Left cardiac atrium (tissue), 4 donors: ENCODE data around the gene GRID2IP. TPM values are rescaled to one million over a fixed set of nuclear protein-coding genes. Genes with fewer than 3 reads are reported as not detected.

Experiments
- ATAC-seq, 2 donors: fragments of 200-7000 bp; cut with Tn5 transposase; one replicate each; pipeline ENCODE4 v1.9.1; 2020; ENCODE audit warnings: mild to moderate bottlenecking in 2 of 2, moderate library complexity in 2 of 2
- DNase-seq: peaks from one replicate; pipeline ENCODE4 v3.0.0-alpha.2; 2020
- intact Hi-C, 2 donors: fragments of 100-400 bp; cut with DNase I; formaldehyde crosslinking; loops; one replicate each; pipeline versions ENCODE4 v1.14.1 to v1.15.1; 2022 to 2023
- total RNA-seq, 2 donors: library from RNA; stranded (reverse); fragmentation: NEBNext Ultra II Directional; extraction: Animal tissue kit (Norgen Biotek cat#: 25700); gene quantifications; one replicate each; pipeline ENCODE4 v1.2.1, GENCODE V29; 2021
- donor health status: DM: no; HTN: yes; CAD: no.
- donor health status: DM: no; HTN: yes; CAD: no; lungs with severe emphysema.
- donor health status: DM: yes; HTN: yes; CAD: no.
- donor health status: Dilated cardiomyopathy.

GRID2IP gene
- total RNA-seq, 2 donors from 2014 or later = 0.08 TPM; not detected in 1

DNA sequence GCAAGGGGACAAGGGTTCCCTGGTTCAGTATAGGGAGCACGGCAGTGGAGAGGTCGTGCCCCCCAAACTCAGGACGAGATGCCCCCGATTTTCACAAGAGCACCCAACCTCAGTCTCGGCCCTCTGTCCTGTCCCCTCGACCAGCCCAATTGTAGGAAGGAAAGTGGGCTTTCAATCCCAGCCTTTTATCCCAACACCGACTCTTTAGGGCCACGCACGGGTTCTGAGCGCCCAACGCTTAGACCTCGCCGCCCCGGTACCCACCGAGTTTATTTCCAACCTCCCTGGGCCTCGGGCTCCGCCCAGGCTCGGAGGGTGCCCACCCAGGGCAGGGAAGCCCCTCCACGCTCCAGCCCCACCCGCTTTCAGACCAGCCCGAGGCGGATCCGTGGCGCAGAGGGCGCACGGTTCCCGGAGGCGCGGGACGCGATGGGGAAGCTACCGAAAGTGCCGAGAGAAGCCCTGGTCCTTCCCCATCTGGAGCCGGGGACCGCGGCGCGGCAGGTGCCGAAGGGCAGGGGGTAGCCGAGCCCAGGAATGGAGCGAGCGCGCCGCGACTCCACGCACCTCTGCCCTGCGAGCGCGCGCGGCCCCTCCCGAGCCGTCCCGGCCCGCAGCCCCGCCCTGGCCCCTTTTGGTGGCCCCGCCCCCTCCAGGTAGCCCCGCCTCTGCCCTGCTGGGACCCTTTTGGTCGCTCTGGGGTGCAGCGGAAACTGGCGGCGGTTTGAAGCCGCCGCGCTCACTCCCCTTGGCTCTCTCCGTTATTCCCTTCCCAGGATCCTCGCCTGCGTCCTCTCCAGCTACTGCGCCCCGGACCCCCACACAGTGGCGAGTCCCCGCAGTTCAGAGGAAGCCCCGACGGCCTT, 20.4 kb downstream of the GRID2IP start:
- ATAC-seq (no peak), DNase-seq (no peak)
- intact Hi-C loops = no loop called here

DNA sequence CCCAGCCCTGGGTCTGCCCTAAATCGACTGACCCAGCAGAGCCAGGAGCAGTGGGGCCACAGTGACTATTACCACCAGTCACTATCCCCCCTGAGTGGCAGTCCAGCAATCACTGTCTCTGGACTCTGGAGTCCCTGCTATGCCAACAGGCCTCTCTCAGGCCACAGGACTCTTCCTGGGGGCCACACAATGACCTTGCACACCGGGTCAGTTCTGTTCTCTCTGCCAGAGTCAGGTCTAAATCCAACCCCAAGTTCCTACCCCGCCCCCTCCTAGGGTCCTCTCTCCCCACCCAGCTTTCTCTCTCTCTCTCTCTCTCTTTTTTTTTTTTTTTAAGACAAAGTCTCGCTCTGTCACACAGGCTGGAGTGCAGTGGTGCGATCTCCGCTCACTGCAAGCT, 21.6 kb downstream of the GRID2IP start:
- ATAC-seq (no peak), DNase-seq (no peak)
- intact Hi-C loops = no loop called here

DNA sequence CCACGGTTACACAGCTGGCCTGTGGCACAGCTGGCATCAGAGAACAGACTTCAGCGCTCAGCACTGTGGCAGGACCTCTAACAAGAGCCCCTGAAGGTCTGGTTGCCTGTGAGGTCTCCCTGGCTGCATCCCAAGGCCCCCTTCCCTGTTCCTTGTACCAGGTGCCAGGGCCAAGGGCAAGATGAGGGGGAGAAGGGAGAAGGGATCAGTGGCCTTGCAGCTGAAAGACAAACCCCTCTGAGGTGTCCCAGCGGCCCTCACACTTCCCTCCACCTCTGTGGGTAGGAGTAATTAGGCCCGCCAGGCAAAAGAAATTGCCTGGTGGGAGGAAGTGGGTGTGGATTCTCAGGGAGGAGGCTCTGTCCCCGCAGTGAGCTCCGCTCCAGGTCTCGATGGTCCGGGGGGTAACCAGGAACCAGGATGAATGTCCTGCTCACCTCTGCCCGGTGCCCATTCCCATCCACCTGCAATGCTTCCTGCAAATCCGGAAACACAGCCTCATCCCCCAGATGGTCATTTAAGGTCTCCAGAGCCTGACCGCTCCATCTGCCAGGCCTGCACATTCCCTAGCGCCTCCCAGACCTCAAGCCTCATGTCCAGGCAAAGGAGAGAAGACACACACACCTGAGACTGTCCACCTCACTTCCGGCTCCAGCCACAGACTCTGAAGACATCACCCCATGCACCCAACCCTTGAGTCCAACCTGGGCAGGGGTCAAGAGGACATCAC, 22.7 kb downstream of the GRID2IP start:
- DNase-seq (no peak), ATAC-seq (no peak)
- intact Hi-C loops = no loop called here

DNA sequence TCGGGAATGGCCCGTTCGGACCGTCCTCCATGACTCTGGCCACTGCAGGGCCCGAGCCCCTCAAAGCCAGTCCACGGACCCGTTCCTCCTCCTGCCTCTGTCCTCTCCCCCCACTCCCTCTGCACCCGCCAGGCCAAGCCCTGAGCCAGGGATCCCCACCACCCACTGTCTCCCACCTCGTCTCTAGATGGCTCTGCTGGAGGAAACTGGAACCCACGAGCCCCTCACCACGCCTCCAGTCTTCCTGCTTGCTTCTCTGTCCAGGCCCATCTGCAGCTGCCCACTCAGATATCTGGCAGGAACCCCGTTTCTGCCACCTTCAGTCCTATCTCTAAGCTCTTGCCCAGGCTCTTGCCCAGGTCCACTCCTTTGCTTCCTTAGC, 24.3 kb downstream of the GRID2IP start:
- intact Hi-C loops = no loop called here
- ATAC-seq (peak in 1 of 2 donors; percentile 7), DNase-seq (no peak)

DNA sequence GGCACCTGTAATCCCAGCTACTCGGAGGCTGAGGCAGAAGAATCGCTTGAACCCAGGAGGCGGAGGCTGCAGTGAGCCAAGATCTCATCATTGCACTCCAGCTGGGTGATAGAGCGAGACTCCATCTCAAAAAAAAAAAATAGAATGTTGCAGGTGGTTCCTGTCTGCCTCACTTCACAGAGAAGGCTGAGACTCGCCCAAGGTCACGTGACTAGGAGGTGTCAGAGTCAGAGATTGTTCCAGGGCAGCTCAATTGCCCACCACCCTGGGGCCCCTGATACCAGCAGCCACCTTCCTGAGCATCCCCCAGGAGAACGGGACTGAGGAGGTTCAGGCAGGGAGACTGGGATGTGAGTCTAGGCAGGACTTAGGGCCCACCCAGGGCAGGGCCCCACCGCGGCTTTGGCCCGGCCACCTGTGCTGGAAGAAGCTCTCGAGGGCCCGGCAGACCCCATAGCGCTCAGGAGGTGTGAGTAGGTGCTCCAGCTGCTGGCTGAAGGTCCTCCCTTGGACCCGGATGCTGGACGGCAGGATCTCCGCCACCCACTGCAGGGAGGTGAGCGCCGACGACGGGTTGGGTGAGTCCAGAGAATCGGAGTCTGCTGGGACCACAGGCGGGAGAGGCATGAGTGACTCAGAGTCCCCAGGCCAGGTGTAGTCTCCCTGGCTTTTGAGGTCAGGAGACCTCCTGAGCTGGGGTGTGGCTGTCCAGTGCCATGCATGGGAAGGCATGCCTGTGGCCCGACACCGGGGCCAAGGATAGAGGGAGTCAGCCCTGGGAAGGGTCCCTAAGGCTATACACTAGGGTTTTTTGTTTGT, 30.9 kb downstream of the GRID2IP start:
- ATAC-seq = no peak
- intact Hi-C loops = no loop called here
- DNase-seq = no peak

DNA sequence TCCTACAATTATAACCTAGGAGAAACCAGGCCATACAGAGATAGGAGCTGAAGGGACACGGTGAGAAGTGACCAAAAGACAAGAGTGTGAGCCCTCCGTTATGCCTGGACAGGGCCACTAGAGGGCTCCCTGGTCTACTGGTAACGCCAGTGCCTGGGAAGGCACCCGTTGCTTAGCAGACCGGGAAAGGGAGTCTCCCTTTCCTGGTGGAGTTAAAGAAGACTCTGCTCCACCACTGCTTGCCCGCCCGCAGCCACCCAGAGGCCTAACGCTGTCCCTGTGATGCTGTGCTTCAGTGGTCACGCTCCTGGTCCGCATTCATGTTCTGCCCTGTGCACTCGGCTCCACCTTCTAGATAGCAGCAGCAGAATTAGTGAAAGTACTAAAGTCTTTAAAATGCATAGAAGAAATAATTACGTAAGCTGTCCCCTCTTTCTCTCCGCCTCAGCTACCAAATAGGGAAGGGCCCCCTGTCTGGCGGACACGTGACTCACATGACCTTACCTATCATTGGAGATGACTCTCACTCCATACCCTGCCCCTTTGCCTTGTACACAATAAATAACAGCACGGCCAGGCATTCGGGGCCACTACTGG, 34.8 kb downstream of the GRID2IP start:
- ATAC-seq (peak; percentile 82 to 92), DNase-seq (peak; percentile 89)
- intact Hi-C loops = no loop called here

DNA sequence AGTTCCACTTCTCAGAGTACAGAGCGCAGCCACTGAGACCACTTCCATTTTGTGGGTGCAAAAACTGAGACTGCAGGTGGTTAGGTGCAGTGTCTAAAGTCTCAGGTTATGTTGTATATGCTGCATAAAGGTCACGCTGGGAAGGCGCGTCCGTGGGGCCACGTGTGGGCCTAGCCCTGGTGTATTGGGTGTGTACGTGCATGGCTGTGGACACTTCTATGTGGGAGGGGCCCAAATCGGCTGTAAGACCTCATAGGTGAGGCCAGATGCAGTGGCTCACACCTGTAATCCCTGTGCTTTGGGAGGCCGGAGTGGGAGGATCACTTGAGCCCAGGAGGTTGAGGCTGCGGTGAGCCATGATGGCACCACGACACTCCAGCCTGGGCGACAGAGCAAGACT, 37.7 kb downstream of the GRID2IP start:
- intact Hi-C loops = no loop called here
- no peak for ATAC-seq
- DNase-seq = no peak

DNA sequence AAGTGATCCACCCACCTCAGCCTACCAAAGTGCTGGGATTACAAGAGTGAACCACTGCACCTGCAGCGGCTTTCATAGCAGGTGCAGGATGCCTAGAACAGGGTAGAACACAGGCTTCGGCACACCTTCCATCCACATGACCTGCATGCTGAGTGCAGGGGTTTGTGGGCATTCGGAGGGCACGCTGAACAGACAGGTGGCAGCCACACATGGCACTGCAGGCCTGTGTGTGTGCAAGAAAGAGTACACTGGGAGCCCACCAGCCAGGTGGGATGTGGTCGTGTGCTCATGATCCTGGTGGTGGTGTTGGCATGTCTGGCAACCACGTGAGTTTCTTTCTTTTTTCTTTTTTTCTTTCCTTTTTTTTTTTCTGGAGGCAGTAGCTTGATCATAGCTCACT, 38.4 kb downstream of the GRID2IP start:
- DNase-seq (no peak), ATAC-seq (no peak)
- intact Hi-C loops = no loop called here

DNA sequence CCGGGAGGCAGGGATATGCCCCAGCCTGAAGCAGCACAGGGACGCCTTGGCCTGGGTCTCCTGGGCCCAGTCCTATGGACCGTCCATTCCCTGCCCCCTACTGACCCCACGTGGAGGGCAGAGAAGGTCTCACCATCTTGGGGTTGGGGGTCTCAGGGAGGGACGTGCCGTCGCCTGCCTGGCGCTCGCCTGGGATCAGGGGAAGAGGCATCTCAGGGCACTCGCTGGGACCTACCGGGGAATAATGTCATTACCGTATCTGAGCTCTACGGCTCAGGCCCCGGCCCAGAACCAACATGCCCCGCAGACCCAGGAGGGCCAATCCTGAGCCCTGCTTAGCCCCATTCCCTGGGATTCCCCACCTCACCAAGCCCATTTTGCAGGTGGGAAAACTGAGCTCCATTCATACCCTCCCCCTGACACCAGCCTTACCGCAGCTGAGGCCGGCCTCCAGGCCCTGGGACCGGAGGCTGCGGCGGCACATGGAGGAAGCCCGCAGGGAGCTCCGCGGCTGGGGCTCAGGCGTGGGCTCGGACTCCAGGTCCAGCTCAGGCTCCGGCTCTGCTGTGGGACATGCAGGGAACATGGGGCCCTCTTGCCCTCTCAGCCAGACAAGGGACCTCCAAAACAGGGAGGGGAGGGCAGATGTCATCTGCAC, 40.7 kb downstream of the GRID2IP start:
- ATAC-seq = no peak
- no peak for DNase-seq
- intact Hi-C loops = no loop called here

DNA sequence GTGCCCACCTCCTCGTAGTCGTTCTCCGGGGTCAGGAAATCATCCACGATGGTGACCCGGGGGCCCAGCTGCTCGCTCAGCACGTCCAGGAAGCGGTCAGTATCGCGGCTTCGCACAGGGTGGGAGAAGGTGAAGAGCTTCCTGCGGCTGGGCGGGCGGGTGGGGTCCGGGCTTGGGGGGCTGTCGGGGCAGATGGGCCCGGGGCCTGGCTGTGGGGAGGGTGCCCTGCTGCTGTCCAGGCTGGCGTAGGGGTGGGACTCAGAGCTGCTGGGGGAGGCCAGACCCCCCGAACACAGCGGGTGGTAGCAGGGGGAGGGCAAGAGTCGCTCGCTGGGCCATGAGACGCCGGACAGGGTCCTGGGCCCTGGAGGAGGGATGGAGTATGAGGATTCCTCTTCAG, 42.3 kb downstream of the GRID2IP start:
- no peak for ATAC-seq
- intact Hi-C loops = no loop called here

DNA sequence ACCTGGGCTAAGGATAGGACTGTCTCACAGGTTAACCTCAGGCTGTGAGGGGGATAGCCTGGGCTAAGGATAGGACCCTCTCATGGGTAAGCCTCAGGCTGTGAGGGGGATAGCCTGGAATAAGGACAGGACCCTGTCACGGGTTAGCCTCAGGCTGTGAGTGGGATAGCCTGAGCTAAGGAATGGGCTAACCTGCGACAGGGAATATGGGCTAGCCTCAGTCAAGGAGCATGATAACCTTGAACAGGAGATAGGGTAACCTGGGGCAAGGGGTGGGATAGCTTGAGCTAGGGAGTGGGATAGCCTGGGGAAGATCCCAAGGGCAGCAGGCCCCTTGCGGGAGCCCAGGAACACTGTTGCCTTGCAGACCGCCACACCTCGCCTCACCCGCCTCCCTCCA, 42.7 kb downstream of the GRID2IP start:
- intact Hi-C loops = no loop called here

More for the DNA sequence above, 42.3 kb downstream of the GRID2IP start:
- no peak for DNase-seq

DNA sequence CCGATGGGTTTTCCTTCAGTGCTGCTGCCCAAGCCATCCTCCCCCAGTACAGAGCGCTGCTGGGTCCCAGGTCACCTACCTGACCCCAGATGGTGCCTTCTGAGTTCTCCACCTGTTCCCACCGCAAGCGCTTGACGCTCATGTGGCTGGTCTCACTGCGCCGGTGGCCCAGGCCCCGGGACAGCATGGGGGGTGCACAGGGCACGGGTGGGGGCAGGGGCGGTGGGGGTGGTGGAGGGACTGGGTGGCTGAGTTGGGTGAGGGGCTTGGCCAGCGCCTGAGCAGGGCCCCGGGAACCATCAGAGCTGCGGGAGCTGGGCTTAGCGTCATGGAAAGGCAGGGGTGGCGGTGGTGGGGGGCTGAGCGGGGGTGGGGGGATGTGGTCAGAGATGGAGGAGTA, 43.4 kb downstream of the GRID2IP start:
- DNase-seq = no peak
- intact Hi-C loops = no loop called here
- no peak for ATAC-seq

More for the DNA sequence above, 42.7 kb downstream of the GRID2IP start:
- no peak for ATAC-seq
- no peak for DNase-seq

DNA sequence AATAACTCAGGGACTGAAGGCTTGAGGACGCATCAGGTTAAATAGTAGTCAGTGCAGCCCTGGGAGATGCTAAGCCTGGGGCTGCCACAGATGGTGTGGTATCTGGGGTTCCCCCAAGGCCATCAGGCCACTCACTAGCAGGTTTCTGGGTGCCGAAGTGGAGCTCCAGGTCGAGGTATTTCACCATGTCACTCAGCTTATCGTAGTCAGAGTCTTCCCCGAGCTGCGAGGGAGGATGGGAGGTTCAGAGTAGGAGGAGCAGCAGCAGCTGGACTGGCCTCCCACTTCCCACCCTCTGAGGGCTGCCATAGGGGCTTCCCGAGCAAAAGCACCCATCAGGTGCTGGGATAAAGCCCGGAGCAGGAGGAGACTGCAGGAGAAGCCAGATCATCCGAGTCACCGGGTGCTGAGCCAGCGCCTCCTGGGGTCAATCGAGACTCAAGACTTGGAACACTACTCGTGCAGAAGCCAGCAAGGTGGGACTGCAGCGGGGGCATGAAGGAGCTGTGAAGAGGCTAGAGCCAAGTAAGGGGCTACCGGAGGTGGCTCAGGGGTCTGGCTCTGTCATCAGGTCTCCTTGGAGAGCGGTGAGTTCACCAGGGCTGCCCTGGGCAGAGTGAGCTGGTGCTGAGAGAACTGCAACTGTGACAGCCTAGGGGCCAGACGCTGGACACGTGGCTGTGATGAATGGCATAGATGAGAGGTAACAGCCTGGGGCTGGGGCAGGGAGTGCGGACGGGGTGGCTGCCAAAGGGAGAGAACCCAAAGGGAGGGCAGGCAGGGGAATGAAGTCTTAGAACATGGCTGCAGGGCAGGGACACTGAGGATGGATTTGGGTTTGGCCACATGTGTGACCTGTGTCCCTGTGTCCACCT, 45.3 kb downstream of the GRID2IP start:
- DNase-seq (no peak), ATAC-seq (no peak)
- intact Hi-C loops = no loop called here

DNA sequence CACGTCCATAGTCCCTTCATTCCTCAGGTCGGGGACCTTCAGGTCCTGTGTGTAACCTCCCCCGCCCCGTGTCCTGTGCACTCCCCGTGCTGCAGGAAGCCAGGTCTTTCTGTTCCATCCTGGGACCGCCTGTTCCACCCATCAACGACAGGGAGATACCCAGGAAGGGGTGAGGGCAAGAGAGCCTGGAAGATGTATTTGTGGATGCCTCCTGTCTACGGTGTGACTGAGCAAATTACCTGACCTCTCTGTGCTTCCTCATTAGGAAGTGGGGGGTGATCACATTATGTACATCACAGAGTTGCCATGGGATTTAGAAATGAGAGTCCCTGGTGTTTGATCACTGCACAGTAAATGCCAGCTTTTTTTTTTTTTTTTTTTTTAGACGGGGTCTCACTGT, 46.3 kb downstream of the GRID2IP start:
- DNase-seq (no peak), ATAC-seq (no peak)
- intact Hi-C loops = no loop called here

DNA sequence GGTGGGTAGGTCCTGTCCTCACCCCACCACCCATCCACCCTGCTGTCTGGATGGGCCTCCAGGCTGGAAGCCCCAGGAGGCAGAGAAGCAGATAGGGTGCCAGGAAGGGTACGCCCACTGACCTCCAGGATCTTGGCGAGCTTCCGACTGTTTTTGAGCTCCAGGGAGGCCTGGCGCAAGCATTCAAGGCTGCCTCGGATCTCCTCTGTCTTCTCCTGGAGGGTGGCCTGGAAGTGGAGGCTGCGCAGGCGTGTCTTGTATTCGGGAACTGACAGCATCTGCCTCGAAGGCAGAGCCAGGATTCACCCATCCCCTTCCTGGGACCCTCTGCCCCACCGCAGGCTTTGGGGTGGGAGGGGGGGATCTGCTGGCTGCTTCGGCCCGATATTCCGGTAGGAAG, 48.4 kb downstream of the GRID2IP start:
- ATAC-seq (no peak), DNase-seq (no peak)
- intact Hi-C loops = no loop called here

DNA sequence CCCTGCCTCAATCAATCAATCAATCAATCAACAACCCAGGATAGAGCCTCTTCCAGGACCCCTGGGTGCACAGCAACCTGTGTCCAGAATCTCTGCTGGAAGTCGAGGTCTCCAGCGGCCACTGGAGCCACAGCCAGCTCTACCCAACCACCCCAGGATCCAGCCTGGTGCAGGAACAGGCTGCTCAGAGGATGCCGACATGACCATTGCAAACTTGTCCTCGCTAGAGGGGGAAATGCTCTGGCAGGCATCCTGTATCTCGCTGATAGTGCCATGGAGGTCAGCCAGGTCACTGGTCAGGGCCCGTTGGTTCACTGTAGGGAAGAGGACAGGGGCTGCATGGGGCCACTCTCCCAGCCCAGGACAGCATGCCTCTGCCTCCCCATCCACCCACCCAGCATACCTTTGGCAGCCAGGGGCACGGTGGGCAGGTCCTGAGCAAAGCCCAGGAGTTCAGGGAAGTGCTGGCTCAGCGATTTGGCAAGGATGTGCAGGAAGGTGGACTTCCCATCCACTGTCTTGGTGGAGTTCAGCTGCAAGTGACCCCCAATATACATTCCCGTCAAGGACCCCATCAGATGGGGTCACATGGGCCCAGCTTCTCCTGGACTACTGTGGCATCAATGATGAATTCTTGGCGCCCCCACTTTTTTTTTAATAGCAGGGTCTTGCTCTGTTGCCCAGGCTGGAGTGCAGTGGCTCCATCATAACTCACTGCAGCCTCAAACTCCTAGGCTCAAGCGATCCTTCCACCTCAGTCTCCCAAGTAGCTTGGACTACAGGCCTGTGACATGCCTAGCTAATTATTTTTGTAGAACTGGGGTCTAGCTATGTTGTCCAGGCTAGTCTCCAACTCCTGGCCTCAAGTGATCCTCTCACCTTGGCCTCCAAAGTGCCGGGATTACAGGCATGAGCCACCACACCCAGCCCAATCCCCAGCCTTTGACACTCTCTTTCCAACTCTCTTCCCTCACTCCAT, 49.4 kb downstream of the GRID2IP start:
- DNase-seq = no peak
- ATAC-seq = no peak
- intact Hi-C loops = no loop called here

DNA sequence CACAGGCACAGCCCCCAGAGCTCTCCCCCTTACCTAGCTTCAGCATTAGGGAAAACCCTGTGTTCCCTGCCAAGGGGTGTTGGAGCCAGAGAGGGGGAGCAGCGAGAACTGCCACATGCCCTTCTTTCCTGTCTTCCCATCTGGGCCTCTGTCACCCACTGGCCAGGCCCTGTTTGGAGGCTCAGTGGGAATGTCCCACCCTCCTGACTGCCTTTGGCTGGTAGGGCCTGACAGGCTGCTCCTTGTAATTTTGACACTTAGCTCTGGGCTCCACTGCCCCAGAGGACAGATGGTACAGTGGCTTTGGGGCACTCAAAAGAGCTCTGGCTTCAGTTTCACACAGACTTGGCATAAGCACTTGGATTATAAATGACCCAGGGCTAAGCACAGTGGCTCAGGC, 50.6 kb downstream of the GRID2IP start:
- intact Hi-C loops = no loop called here
- ATAC-seq (peak in 1 of 2 donors; percentile 9), DNase-seq (no peak)
